ENCODE measurements around the gene MTUS2. TPM values are rescaled to one million over a fixed set of nuclear protein-coding genes. Genes with fewer than 3 reads are reported as not detected.

Gene MTUS2
- total and polyA plus RNA-seq, 2 of the 8 experiments (the other 6 are each of a cell fraction or from before 2014, with no cell fraction given) = 0.18 to 0.80 TPM

- TF ChIP-seq, protein P1, sequence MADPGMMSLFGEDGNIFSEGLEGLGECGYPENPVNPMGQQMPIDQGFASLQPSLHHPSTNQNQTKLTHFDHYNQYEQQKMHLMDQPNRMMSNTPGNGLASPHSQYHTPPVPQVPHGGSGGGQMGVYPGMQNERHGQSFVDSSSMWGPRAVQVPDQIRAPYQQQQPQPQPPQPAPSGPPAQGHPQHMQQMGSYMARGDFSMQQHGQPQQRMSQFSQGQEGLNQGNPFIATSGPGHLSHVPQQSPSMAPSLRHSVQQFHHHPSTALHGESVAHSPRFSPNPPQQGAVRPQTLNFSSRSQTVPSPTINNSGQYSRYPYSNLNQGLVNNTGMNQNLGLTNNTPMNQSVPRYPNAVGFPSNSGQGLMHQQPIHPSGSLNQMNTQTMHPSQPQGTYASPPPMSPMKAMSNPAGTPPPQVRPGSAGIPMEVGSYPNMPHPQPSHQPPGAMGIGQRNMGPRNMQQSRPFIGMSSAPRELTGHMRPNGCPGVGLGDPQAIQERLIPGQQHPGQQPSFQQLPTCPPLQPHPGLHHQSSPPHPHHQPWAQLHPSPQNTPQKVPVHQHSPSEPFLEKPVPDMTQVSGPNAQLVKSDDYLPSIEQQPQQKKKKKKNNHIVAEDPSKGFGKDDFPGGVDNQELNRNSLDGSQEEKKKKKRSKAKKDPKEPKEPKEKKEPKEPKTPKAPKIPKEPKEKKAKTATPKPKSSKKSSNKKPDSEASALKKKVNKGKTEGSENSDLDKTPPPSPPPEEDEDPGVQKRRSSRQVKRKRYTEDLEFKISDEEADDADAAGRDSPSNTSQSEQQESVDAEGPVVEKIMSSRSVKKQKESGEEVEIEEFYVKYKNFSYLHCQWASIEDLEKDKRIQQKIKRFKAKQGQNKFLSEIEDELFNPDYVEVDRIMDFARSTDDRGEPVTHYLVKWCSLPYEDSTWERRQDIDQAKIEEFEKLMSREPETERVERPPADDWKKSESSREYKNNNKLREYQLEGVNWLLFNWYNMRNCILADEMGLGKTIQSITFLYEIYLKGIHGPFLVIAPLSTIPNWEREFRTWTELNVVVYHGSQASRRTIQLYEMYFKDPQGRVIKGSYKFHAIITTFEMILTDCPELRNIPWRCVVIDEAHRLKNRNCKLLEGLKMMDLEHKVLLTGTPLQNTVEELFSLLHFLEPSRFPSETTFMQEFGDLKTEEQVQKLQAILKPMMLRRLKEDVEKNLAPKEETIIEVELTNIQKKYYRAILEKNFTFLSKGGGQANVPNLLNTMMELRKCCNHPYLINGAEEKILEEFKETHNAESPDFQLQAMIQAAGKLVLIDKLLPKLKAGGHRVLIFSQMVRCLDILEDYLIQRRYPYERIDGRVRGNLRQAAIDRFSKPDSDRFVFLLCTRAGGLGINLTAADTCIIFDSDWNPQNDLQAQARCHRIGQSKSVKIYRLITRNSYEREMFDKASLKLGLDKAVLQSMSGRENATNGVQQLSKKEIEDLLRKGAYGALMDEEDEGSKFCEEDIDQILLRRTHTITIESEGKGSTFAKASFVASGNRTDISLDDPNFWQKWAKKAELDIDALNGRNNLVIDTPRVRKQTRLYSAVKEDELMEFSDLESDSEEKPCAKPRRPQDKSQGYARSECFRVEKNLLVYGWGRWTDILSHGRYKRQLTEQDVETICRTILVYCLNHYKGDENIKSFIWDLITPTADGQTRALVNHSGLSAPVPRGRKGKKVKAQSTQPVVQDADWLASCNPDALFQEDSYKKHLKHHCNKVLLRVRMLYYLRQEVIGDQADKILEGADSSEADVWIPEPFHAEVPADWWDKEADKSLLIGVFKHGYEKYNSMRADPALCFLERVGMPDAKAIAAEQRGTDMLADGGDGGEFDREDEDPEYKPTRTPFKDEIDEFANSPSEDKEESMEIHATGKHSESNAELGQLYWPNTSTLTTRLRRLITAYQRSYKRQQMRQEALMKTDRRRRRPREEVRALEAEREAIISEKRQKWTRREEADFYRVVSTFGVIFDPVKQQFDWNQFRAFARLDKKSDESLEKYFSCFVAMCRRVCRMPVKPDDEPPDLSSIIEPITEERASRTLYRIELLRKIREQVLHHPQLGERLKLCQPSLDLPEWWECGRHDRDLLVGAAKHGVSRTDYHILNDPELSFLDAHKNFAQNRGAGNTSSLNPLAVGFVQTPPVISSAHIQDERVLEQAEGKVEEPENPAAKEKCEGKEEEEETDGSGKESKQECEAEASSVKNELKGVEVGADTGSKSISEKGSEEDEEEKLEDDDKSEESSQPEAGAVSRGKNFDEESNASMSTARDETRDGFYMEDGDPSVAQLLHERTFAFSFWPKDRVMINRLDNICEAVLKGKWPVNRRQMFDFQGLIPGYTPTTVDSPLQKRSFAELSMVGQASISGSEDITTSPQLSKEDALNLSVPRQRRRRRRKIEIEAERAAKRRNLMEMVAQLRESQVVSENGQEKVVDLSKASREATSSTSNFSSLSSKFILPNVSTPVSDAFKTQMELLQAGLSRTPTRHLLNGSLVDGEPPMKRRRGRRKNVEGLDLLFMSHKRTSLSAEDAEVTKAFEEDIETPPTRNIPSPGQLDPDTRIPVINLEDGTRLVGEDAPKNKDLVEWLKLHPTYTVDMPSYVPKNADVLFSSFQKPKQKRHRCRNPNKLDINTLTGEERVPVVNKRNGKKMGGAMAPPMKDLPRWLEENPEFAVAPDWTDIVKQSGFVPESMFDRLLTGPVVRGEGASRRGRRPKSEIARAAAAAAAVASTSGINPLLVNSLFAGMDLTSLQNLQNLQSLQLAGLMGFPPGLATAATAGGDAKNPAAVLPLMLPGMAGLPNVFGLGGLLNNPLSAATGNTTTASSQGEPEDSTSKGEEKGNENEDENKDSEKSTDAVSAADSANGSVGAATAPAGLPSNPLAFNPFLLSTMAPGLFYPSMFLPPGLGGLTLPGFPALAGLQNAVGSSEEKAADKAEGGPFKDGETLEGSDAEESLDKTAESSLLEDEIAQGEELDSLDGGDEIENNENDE (IDR thresholded peaks at IDR 0.05; ENCODE audit: insufficient replicate concordance, low read length) = no peak
- TF ChIP-seq, protein P2, sequence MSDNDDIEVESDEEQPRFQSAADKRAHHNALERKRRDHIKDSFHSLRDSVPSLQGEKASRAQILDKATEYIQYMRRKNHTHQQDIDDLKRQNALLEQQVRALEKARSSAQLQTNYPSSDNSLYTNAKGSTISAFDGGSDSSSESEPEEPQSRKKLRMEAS (IDR thresholded peaks at IDR 0.05) = no peak
- TF ChIP-seq, protein P3, sequence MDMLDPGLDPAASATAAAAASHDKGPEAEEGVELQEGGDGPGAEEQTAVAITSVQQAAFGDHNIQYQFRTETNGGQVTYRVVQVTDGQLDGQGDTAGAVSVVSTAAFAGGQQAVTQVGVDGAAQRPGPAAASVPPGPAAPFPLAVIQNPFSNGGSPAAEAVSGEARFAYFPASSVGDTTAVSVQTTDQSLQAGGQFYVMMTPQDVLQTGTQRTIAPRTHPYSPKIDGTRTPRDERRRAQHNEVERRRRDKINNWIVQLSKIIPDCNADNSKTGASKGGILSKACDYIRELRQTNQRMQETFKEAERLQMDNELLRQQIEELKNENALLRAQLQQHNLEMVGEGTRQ (IDR thresholded peaks at IDR 0.05; ENCODE audit: low read length) = no peak
- no peak for TF ChIP-seq POLR2AphosphoS5 (IDR thresholded peaks at IDR 0.05; ENCODE audit: low read depth, low read length)
- TF ChIP-seq BACH1 (IDR thresholded peaks at IDR 0.05; ENCODE audit: low read length) = no peak
- no peak for TF ChIP-seq SIN3A (conservative IDR thresholded peaks at IDR 0.05 in 1 of 2, IDR thresholded peaks at IDR 0.05 in 1 of 2; ENCODE audit: low read depth in 1 of 2, low read length in 2 of 2)
- TF ChIP-seq TEAD4 (IDR thresholded peaks at IDR 0.05; ENCODE audit: low read depth, low read length) = no peak
- TF ChIP-seq SUZ12 (IDR thresholded peaks at IDR 0.05; ENCODE audit: low read length) = no peak
- TF ChIP-seq RBBP5 (IDR thresholded peaks at IDR 0.05; ENCODE audit: borderline replicate concordance, low read depth, low read length) = no peak
- no peak for TF ChIP-seq MAFK (IDR thresholded peaks at IDR 0.05; ENCODE audit: low read depth, low read length)
Observed at GRCh38 chr13:29527916-29528315, 707.8 kb downstream of the MTUS2 start (continued).
